T1000 (cell line): ENCODE results near the gene NDUFA13.
A peak's percentile ranks its signal among the peaks of the same experiment; 100 is the strongest.
"Not testable (repeated sequence)": the region's sequence is repeated elsewhere in the genome, so short reads cannot be mapped to it uniquely, and the experiment has no call there.

Experiments used
- DNase-seq: peaks from one replicate; lab custom pipeline; 2025; ENCODE audit warnings: mixed read lengths; lab: John Stamatoyannopoulos, UW

NDUFA13 gene

GRCh38 chr19:19515642-19516519 is at the start of gene NDUFA13:
NDUFA13 (plus strand) TSS chr19:19516225; CDS start chr19:19516239, 14 bp downstream.
- peak; percentile 83 for DNase-seq

GRCh38 chr19:19468424-19469050 is 47.5 kb upstream of the NDUFA13 start:
- no peak for DNase-seq

- DNase-seq = no peak
Observed at GRCh38 chr19:19470579-19470978, 45.4 kb upstream of the NDUFA13 start.

- DNase-seq = no peak
Observed at GRCh38 chr19:19471682-19472081, 44.3 kb upstream of the NDUFA13 start.

GRCh38 chr19:19472106-19472505 is 43.9 kb upstream of the NDUFA13 start:
- not testable (repeated sequence) for DNase-seq

GRCh38 chr19:19475015-19475765 is 40.8 kb upstream of the NDUFA13 start:
- no peak for DNase-seq

GRCh38 chr19:19475849-19476828 is 39.9 kb upstream of the NDUFA13 start:
- DNase-seq = no peak

- no peak for DNase-seq
Observed at GRCh38 chr19:19477705-19478383, 38.2 kb upstream of the NDUFA13 start.

GRCh38 chr19:19480688-19481087 is 35.3 kb upstream of the NDUFA13 start:
- DNase-seq = no peak

- DNase-seq = no peak
Observed at GRCh38 chr19:19482809-19483596, 33.0 kb upstream of the NDUFA13 start.

GRCh38 chr19:19485161-19485997 is 30.6 kb upstream of the NDUFA13 start:
- no peak for DNase-seq

- DNase-seq = no peak
Observed at GRCh38 chr19:19485998-19486290, 30.1 kb upstream of the NDUFA13 start.

GRCh38 chr19:19486343-19487076 is 29.5 kb upstream of the NDUFA13 start:
- no peak for DNase-seq

GRCh38 chr19:19487077-19487949 is 28.7 kb upstream of the NDUFA13 start:
- no peak for DNase-seq

GRCh38 chr19:19487950-19488874 is 27.8 kb upstream of the NDUFA13 start:
- DNase-seq = no peak
